ENCODE measurements around the gene YIPF7. TPM values are rescaled to one million over a fixed set of nuclear protein-coding genes. Genes with fewer than 3 reads are reported as not detected.
A peak's percentile ranks its signal among the peaks of the same experiment; 100 is the strongest.

Gene YIPF7
- total and polyA plus RNA-seq, 10 of the 15 experiments (the other 5 are each of a cell fraction or from before 2014, with no cell fraction given) = 0.39 TPM; not detected in 9

DNA sequence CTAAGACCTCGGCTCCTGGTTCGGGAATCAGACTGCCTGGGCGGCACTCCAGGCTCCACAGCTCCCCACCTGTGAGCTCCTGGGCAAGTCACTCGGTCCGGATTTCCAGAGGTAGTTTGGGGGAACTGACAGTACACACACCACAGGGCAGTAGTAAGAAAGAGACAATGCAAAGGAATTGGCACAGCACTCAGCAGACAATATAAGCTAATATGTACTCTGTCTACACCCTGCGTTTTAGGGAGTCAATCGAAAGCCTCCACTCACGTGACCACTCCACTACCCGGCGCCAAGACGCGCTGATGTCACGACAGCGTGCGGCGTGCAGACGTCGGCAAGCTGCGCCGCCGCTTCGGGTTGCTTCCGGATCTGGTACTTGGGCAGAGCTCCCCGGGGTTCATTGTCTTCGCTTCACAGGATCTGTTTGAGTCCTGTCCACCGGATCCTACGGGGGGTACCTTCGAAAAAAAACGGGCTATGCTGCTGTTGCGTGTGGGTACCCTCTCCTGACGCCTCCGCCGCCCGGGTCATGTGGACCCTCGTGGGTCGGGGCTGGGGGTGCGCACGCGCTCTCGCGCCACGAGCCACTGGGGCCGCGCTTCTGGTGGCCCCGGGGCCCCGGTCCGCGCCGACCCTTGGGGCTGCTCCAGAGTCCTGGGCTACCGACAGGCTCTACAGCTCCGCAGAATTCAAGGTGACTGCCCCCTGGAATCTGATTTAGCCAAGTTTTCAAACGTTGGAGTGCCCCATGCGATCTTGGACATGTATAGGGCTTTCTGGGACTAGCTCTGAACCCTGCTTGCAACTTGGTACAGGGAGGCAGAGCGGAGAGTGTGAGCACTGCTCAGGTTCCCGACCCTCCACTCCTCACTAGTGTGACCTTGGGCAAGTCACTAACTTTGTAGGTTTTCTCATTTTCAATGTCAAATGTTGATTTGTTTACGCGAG is 26.9 kb upstream of the YIPF7 start, which contains the start of gene GUF1 (continued):
- TF ChIP-seq, protein P1, sequence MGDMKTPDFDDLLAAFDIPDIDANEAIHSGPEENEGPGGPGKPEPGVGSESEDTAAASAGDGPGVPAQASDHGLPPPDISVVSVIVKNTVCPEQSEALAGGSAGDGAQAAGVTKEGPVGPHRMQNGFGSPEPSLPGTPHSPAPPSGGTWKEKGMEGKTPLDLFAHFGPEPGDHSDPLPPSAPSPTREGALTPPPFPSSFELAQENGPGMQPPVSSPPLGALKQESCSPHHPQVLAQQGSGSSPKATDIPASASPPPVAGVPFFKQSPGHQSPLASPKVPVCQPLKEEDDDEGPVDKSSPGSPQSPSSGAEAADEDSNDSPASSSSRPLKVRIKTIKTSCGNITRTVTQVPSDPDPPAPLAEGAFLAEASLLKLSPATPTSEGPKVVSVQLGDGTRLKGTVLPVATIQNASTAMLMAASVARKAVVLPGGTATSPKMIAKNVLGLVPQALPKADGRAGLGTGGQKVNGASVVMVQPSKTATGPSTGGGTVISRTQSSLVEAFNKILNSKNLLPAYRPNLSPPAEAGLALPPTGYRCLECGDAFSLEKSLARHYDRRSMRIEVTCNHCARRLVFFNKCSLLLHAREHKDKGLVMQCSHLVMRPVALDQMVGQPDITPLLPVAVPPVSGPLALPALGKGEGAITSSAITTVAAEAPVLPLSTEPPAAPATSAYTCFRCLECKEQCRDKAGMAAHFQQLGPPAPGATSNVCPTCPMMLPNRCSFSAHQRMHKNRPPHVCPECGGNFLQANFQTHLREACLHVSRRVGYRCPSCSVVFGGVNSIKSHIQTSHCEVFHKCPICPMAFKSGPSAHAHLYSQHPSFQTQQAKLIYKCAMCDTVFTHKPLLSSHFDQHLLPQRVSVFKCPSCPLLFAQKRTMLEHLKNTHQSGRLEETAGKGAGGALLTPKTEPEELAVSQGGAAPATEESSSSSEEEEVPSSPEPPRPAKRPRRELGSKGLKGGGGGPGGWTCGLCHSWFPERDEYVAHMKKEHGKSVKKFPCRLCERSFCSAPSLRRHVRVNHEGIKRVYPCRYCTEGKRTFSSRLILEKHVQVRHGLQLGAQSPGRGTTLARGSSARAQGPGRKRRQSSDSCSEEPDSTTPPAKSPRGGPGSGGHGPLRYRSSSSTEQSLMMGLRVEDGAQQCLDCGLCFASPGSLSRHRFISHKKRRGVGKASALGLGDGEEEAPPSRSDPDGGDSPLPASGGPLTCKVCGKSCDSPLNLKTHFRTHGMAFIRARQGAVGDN (IDR thresholded peaks at IDR 0.05) = peak; percentile 92
- TF ChIP-seq LARP7 (IDR thresholded peaks at IDR 0.05) = peak; percentile 68; the same call in 1 of the 2 replicates
- TF ChIP-seq SMAD5 (IDR thresholded peaks at IDR 0.05; ENCODE audit: low read depth) = peak; percentile 93
- no peak for TF ChIP-seq STAT3 (IDR thresholded peaks at IDR 0.05; ENCODE audit: low read depth, low read length)
- no peak for TF ChIP-seq NR2C2 (IDR thresholded peaks at IDR 0.05; ENCODE audit: borderline replicate concordance, control insufficient read depth, insufficient read length, low read depth)
- TF ChIP-seq TCF7 (IDR thresholded peaks at IDR 0.05; ENCODE audit: borderline replicate concordance) = no peak
- TF ChIP-seq NR2C1 (IDR thresholded peaks at IDR 0.05) = peak; percentile 63
- TF ChIP-seq ATF7 (IDR thresholded peaks at IDR 0.05; ENCODE audit: low read depth) = peak; percentile 78
- TF ChIP-seq, protein P2, sequence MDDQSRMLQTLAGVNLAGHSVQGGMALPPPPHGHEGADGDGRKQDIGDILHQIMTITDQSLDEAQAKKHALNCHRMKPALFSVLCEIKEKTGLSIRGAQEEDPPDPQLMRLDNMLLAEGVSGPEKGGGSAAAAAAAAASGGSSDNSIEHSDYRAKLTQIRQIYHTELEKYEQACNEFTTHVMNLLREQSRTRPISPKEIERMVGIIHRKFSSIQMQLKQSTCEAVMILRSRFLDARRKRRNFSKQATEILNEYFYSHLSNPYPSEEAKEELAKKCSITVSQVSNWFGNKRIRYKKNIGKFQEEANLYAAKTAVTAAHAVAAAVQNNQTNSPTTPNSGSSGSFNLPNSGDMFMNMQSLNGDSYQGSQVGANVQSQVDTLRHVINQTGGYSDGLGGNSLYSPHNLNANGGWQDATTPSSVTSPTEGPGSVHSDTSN (IDR thresholded peaks at IDR 0.05; ENCODE audit: insufficient replicate concordance, low read depth, low read length) = no peak
- TF ChIP-seq, protein P3, sequence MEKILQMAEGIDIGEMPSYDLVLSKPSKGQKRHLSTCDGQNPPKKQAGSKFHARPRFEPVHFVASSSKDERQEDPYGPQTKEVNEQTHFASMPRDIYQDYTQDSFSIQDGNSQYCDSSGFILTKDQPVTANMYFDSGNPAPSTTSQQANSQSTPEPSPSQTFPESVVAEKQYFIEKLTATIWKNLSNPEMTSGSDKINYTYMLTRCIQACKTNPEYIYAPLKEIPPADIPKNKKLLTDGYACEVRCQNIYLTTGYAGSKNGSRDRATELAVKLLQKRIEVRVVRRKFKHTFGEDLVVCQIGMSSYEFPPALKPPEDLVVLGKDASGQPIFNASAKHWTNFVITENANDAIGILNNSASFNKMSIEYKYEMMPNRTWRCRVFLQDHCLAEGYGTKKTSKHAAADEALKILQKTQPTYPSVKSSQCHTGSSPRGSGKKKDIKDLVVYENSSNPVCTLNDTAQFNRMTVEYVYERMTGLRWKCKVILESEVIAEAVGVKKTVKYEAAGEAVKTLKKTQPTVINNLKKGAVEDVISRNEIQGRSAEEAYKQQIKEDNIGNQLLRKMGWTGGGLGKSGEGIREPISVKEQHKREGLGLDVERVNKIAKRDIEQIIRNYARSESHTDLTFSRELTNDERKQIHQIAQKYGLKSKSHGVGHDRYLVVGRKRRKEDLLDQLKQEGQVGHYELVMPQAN (conservative IDR thresholded peaks at IDR 0.05) = peak; percentile 89
- TF ChIP-seq, protein P4, sequence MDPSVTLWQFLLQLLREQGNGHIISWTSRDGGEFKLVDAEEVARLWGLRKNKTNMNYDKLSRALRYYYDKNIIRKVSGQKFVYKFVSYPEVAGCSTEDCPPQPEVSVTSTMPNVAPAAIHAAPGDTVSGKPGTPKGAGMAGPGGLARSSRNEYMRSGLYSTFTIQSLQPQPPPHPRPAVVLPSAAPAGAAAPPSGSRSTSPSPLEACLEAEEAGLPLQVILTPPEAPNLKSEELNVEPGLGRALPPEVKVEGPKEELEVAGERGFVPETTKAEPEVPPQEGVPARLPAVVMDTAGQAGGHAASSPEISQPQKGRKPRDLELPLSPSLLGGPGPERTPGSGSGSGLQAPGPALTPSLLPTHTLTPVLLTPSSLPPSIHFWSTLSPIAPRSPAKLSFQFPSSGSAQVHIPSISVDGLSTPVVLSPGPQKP (IDR thresholded peaks at IDR 0.05; ENCODE audit: low read depth, low read length) = peak; percentile 78
- TF ChIP-seq POLR2A (IDR thresholded peaks at IDR 0.05; ENCODE audit: low read depth, low read length) = peak; percentile 92
- TF ChIP-seq CBFB (IDR thresholded peaks at IDR 0.05; ENCODE audit: low read depth) = 0 out of 2 replicates have a peak, but pooled peaks have one; percentile 72
- TF ChIP-seq SMAD1 (IDR thresholded peaks at IDR 0.05; ENCODE audit: low read depth, partially characterized antibody) = peak; percentile 23
- no peak for TF ChIP-seq EZH2 (IDR thresholded peaks at IDR 0.05; ENCODE audit: borderline replicate concordance, control insufficient read depth, low read depth, low read length)
- peak; percentile 75 for TF ChIP-seq ZBED1 (IDR thresholded peaks at IDR 0.05; ENCODE audit: borderline replicate concordance)
- TF ChIP-seq SP1 (IDR thresholded peaks at IDR 0.05; ENCODE audit: low read depth, low read length) = peak; percentile 7
- TF ChIP-seq KLF5 (IDR thresholded peaks at IDR 0.05; ENCODE audit: partially characterized antibody) = peak; percentile 12
- peak; percentile 96 for TF ChIP-seq RAD51 (IDR thresholded peaks at IDR 0.05)
- peak; percentile 60; the same call in 1 of the 2 replicates for TF ChIP-seq ZNF207 (IDR thresholded peaks at IDR 0.05; ENCODE audit: borderline replicate concordance)
